HUDEP-2 (cell line): ENCODE data around the gene SSBP2.
"Not testable (repeated sequence)": the region's sequence is repeated elsewhere in the genome, so short reads cannot be mapped to it uniquely, and the experiment has no call there.

ENCODE experiments used
- DNase-seq, 76 experiments: peaks; one replicate each; lab custom pipeline; 2025; ENCODE audit not compliant: unreplicated experiment in 76 of 76; lab: John Stamatoyannopoulos, UW

SSBP2 gene

GRCh38 chr5:81747030-81747429 is 3.9 kb downstream of the SSBP2 start:
- no peak for DNase-seq

GRCh38 chr5:81740758-81741157 is 10.1 kb downstream of the SSBP2 start:
- no peak for DNase-seq

GRCh38 chr5:81739291-81739690 is 11.6 kb downstream of the SSBP2 start:
- peak in 3 of 76 experiments; percentile 4 to 19 (median 11) for DNase-seq

GRCh38 chr5:81729276-81729675 is 21.6 kb downstream of the SSBP2 start:
- DNase-seq = no peak

- DNase-seq = no peak
These were observed 22.6 kb downstream of the SSBP2 start for GRCh38 chr5:81728301-81728700.

- DNase-seq = no peak
These were observed 24.6 kb downstream of the SSBP2 start for GRCh38 chr5:81726297-81726696.

GRCh38 chr5:81724571-81724970 is 26.3 kb downstream of the SSBP2 start:
- DNase-seq = no peak

GRCh38 chr5:81724108-81724507 is 26.8 kb downstream of the SSBP2 start:
- no peak for DNase-seq

GRCh38 chr5:81721049-81721448 is 29.8 kb downstream of the SSBP2 start:
- no peak for DNase-seq

- no peak for DNase-seq
These were observed 31.1 kb downstream of the SSBP2 start for GRCh38 chr5:81719743-81720345.

GRCh38 chr5:81718300-81718699 is 32.6 kb downstream of the SSBP2 start:
- no peak for DNase-seq

GRCh38 chr5:81717860-81718259 is 33.0 kb downstream of the SSBP2 start:
- no peak for DNase-seq

- DNase-seq = no peak
These were observed 33.7 kb downstream of the SSBP2 start for GRCh38 chr5:81717226-81717625.

GRCh38 chr5:81714076-81714475 is 36.8 kb downstream of the SSBP2 start:
- not testable (repeated sequence) for DNase-seq

- no peak for DNase-seq
These were observed 42.0 kb downstream of the SSBP2 start for GRCh38 chr5:81708889-81709288.

GRCh38 chr5:81703840-81704239 is 47.1 kb downstream of the SSBP2 start:
- DNase-seq = no peak

- no peak for DNase-seq
These were observed 50.7 kb downstream of the SSBP2 start for GRCh38 chr5:81700166-81700565.

GRCh38 chr5:81698813-81699212 is 52.1 kb downstream of the SSBP2 start:
- DNase-seq = no peak

- DNase-seq = no peak
These were observed 54.2 kb downstream of the SSBP2 start for GRCh38 chr5:81696418-81697397.

- DNase-seq = no peak
These were observed 56.2 kb downstream of the SSBP2 start for GRCh38 chr5:81694726-81695125.

GRCh38 chr5:81688215-81688614 is 62.7 kb downstream of the SSBP2 start:
- no peak for DNase-seq

GRCh38 chr5:81687292-81687691 is 63.6 kb downstream of the SSBP2 start:
- DNase-seq = no peak
